Measurements from ENCODE around the gene SCN2A.
"Not testable (repeated sequence)": the region's sequence is repeated elsewhere in the genome, so short reads cannot be mapped to it uniquely, and the experiment has no call there.

The SCN2A gene

DNA sequence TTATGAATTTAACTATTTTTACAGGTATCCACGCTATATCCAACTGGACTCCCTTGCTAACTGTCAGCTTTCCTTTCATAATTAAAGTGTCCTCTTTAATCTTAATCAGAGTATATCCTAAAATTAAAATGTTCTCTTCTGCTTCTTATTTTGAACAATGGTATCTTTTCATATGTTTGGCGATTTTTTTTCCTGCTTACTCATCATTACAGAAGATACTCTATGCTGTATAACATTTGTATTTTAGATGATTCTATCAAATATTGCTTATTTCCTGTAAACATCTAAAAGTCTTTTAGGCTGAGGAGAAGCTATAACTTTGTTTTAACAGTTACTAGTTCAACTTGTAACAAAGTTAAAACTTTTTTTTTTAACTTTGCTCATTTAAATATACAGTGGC is 17.4 kb downstream of the SCN2A start:
- DNase-seq = no peak

DNA sequence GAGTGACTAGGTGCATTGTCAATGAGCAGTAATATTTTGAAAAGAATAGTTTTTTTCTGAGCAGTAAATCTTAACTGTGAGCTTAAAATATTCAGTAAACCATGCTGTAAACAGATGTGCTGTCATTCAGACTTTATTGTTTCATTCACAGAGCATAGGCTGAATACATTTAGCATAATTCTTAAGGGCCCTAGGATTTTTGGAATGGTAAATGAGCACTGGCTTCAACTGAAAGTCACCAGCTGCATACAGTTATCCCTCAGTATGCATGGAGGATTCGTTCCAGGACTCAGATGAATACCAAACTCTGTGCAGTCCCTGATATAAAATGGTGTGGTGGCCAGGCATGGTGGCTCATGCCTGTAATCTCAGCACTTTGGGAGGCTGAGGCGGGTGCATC is 21.1 kb downstream of the SCN2A start:
- not testable (repeated sequence) for DNase-seq

DNA sequence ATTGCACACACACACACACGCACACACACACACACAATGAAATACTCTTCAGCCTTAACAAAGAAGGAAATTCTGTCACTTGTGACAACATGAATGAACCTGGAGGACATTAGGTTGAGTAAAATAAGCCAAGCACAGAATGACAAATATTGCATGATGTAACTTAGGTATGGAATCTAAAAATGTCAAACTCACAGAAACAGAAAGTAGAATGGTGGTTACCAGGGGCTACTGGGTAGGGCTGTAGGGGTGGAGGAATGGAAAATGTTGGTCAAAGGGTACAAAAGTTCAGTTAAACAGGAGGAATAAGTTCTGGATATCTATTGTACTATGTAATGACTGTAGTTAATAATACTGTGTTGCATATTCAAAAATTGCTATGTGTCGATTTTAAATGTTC is 29.5 kb downstream of the SCN2A start:
- DNase-seq = no peak

- no peak for DNase-seq
Measured at GRCh38 chr2:165273176-165273575, 34.0 kb downstream of the SCN2A start.

DNA sequence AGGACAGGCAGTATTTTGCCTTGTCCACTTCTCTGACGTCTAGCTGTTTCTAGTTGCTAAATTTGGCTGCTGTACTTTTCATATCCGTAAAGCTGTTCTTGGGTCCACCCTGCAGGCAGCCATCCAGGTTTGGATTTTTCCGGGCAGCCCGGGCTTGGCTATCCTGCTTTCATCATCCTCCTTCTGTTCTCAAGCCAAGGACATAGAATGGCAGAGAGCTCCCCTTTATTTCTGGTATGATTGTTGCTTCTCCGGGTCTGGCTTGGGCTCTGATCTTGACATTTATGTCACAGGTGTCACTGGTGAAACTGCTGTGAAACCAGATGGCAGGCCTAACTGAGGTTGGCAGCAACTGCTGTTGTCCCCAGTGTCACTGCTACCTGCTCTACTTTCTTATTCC is 35.5 kb downstream of the SCN2A start:
- DNase-seq = no peak

- no peak for DNase-seq
Measured at GRCh38 chr2:165275932-165276331, 36.7 kb downstream of the SCN2A start.

DNA sequence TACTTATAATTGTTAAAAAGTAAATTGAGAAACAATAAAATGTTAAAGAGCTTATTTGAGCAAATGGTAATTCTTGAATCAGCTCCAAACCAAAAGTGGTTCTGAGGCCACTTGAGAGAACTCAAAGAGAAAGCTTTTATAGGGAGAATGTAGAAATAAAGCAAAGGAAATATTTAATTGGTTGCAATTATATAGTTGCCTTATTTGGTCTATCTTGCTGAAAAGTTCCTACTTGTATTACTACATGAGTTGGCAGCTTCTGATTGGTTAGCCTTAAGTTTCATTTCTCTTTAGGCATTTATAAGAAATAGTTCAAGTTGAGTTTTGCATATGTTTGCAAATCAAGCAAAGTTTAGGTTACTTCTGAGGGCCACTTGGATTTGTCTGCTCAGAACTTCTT is 38.1 kb downstream of the SCN2A start:
- peak; percentile 37 for DNase-seq

DNA sequence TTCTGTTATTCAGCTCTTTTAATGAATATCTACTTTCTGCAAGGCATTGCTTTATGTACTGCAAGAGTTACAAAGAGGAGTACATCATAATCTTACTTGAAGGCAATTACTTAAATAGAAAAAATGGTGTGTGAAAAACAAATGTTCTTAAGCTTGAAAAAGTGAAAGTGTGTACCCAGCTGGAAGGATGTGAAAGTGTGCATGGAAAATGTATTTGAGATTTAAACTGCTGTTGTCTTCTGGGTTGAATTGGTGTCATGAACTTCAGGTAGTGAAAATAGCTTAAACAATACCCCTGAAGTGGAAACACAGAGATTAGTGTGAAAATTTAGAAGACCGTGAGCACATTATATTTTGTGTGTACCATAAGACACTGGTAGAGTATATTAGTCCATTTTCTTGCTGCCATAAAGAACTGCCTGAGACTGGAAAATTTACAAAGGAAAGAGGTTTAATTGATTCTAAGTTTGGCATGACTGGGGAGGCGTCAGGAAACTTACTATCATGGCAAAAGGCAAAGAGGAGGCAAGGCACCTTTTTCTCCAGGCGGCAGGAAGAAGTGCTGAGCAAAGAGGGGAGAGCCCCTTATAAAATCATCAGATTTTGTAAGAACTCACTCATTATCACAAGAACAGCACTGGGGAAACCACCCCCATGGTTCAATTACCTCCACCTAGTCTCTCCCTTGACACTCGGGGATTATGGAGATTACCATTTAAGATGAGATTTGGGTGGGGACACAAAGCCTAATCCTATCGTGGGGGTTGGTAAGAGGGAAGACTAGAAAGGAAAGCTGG is 38.8 kb downstream of the SCN2A start:
- no peak for DNase-seq

- no peak for DNase-seq
Measured at GRCh38 chr2:165280356-165280755, 41.1 kb downstream of the SCN2A start.

- DNase-seq = no peak
Measured at GRCh38 chr2:165281387-165281786, 42.2 kb downstream of the SCN2A start.

DNA sequence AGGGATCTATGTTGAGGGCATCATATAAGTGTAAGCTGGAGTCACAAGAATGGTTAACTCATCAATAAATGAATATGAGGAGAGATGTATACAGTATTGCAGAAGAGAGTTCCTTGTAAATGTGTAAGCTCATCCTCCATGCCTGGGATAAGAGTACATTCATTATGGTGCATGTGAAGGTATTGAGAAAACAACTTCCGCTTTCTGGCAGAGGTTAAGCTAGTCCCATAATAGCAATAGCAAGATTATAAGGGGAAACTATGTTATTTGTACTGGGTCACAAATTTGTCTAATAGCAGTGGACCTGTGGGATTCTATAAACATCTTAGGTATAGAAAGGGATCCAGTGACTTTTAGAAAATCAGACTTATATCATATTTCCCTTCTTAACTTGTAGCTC is 44.1 kb downstream of the SCN2A start:
- DNase-seq = no peak

- no peak for DNase-seq
Measured at GRCh38 chr2:165287094-165287778, 48.0 kb downstream of the SCN2A start.

DNA sequence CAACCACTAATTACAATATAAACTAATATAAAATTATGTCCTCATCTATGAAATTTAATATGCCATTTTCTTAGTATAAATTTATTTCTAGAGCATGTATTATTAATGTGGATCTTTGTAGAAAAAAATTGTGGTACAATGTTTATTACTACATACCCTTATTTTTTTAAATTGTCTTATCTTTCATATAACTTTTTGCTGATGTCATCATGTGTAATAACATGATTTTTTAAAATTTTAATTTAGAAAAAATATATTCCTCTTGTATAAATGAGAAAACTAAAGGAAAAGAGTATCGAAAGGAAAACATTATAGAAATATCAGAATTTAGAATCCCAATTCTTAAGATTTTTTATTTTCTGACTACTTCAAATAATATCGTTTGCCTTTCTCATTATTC is 49.9 kb downstream of the SCN2A start:
- no peak for DNase-seq

DNA sequence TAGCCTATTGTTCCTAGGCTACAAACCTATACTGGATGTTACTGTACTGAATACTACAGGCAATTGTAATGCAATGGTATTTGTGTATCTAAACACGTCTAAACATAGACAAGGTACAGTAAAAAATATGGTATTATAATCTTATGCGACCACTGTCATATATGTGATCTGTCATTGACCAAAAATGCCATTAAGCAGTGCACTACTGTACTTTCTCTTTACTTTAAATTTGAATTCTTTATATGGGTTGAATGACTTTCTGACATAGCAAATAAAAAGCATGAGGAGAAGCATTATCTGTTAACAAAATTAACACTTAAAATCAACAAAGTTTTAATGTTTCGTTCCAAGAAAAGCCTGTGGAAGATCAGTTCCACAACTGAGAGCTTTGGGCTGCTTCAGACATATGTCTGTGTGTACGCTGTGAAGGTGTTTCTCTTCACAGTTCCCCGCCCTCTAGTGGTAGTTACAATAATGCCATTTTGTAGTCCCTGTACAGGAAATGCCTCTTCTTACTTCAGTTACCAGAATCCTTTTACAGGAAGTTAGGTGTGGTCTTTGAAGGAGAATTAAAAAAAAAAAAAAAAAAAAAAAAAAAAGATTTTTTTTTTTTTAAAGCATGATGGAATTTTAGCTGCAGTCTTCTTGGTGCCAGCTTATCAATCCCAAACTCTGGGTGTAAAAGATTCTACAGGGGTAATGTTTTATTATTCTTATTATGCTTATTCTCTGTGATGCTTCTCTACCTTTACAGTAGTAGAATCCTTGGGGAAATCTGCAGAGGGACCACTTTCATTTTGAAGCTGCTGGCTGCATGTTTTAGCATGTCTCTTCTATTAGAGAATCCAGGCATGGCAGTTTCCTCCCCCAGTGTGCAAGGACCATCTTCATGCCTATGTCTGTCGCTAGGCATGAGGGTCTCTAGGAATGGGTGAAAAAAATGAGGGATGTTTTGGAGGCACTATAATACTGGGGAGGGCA is 54.5 kb downstream of the SCN2A start:
- peak; percentile 69 for DNase-seq

- no peak for DNase-seq
Measured at GRCh38 chr2:165294912-165295311, 55.7 kb downstream of the SCN2A start.

DNA sequence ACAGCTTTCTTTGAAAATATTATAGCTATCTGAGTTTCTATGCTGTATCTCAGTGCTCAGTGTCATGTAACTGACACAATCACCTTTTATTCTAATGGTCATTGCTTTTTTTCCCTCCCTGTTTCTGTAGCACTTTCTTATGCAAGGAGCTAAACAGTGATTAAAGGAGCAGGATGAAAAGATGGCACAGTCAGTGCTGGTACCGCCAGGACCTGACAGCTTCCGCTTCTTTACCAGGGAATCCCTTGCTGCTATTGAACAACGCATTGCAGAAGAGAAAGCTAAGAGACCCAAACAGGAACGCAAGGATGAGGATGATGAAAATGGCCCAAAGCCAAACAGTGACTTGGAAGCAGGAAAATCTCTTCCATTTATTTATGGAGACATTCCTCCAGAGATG is 56.4 kb downstream of the SCN2A start:
- DNase-seq = no peak

GRCh38 chr2:165305391-165306096 is 66.3 kb downstream of the SCN2A start:
- no peak for DNase-seq

GRCh38 chr2:165307317-165307716 is 68.1 kb downstream of the SCN2A start:
- DNase-seq = no peak

DNA sequence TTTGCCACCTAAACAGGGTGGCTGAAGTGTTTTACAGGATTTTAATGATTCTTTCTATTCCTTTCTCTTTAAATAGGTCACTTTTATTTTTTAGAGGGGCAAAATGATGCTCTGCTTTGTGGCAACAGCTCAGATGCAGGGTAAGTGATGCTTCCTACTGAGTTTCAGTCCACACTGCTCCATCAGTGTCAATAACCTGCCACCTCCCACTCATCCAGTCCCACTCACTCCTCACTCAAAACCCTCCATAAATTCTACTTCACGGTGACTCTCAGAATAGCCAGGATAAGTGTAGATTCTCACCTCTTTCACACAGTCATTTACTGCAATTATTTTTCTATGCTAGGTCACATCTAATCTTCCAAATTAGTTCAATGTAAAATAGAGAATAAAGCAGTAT is 72.7 kb downstream of the SCN2A start:
- no peak for DNase-seq

DNA sequence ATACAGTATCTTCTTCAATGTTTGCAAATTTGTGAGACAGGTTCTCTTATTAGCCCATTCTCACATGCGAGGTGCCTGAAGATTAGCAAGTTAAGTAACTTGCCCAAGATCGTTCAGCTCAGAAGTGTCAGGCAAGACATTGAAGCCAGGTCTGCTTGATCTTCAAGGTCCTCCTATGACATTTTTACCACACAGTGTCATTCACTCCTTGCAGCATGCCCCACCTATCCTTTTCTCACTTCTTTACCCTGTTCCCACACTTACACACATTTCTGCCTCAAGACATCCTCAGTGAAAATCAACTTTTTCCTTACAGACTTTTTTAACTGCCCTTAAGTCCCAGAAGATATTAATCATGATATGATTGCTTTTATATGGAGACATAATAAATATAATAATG is 73.8 kb downstream of the SCN2A start:
- no peak for DNase-seq

- DNase-seq = no peak
Measured at GRCh38 chr2:165313509-165313908, 74.3 kb downstream of the SCN2A start.

GRCh38 chr2:165328272-165328671 is 89.1 kb downstream of the SCN2A start:
- DNase-seq = no peak

DNA sequence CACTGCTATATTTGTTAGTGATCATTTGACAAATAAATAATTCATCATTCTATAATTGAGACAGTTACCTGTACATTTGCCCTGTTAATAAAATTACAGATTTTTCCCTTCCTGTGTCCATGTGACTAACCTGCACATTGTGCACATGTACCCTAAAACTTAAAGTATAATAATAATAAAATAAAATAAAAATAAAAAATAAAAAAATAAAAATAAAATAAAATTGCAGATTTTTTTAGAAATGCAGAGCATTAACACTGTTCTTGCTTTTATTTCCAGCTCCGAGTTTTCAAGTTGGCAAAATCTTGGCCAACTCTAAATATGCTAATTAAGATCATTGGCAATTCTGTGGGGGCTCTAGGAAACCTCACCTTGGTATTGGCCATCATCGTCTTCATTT is 105.1 kb downstream of the SCN2A start:
- DNase-seq = not testable (repeated sequence)
